ENCODE data around the gene CCDC34. TPM values are rescaled to one million over a fixed set of nuclear protein-coding genes. Genes with fewer than 3 reads are reported as not detected.

The CCDC34 gene
- total RNA-seq, 1 experiment from 2014 or later: 18.7 TPM

DNA sequence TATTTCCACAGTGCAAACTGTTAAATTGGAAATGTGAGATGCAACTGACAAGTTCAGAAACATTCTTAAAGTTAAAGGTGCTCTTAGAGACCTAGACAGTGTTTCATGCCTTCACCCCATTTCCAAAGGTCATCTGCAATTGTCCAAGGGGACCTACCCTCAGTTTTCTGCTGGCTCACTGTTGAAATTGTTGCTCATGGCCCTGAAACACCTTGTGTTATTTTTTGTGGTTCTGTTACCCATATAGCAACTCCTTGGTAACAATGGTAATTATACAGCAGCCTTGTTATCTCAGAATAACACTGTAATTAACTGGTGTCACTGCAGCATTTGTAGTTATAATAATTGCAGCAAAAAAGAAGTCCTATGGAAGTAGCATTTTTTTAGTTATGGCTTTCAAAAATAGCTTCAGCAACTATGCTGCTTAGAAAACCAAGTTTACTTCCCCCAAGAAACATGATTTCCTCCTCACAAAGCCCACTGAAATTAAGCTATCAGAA is 49.2 kb upstream of the CCDC34 start:
- H3K9ac ChIP-seq (ENCODE audit: low read length): no peak overlapping the region

DNA sequence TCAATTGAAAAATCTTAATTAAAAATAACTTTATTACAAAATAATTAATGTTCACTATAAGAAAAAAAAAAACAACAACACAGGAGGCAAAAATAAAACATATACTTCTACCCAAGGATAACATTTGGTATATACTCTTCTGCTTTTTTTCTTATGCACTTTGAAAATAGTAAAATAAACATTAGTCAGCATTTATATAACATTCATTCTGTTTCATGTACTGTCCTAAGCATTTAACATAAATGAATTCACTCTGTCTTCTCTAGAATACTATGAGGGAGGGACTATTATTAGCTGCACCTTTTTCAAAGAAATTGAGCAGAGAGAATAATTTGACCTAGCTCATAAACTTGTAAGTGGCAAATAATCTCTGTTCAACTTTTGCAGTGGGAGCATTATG is 48.3 kb upstream of the CCDC34 start:
- no peaks in the 10 kb centered on the region for H3K9me2 ChIP-seq (ENCODE audit: insufficient read depth)
- no peak for DNase-seq (ENCODE audit: low read depth, low spot score)
- H3K79me2 ChIP-seq (ENCODE audit: insufficient read depth, low read length): no peaks in the 10 kb centered on the region
- intact Hi-C loops (cut with micrococcal nuclease): no loop called here
- no peak overlapping the region for H3K4me3 ChIP-seq (replicated peaks in 1 of 2; ENCODE audit: low read depth in 1 of 2, low read length in 2 of 2)
- POLR2A ChIA-PET: no interaction called here
- no peaks in the 10 kb centered on the region for H3K36me3 ChIP-seq (ENCODE audit: control insufficient read depth in 1 of 2, insufficient read depth in 2 of 2, low read length in 2 of 2)
- no peaks in the 10 kb centered on the region for H4K20me1 ChIP-seq (ENCODE audit: insufficient read depth)
- H3K4me2 ChIP-seq (ENCODE audit: low read length): no peak overlapping the region
- CTCF ChIA-PET: no interaction called here
- no peak overlapping the region for H3K27ac ChIP-seq (ENCODE audit: low read depth, low read length)
- no peaks in the 10 kb centered on the region for H3K4me1 ChIP-seq (ENCODE audit: control insufficient read depth in 1 of 2, insufficient read depth in 2 of 2, low read length in 2 of 2)
- no peak overlapping the region for H3K9ac ChIP-seq (ENCODE audit: low read length)
- H3K9me3 ChIP-seq (ENCODE audit: control insufficient read depth in 1 of 2, insufficient read depth in 1 of 2, low read depth in 1 of 2, low read length in 2 of 2): no peaks in the 10 kb centered on the region
- RAD21 ChIA-PET (ENCODE audit: low non-redundant PET in 1 of 2, low total read pairs in 2 of 2, uncharacterized antibody in 2 of 2, unreplicated experiment in 2 of 2): no interaction called here
- TF ChIP-seq, protein P1, sequence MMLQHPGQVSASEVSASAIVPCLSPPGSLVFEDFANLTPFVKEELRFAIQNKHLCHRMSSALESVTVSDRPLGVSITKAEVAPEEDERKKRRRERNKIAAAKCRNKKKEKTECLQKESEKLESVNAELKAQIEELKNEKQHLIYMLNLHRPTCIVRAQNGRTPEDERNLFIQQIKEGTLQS (IDR thresholded peaks at IDR 0.05): no peak
- TF ChIP-seq SP1 (IDR thresholded peaks at IDR 0.05; ENCODE audit: low read depth): no peak
- TF ChIP-seq RAD21 (IDR thresholded peaks at IDR 0.05; ENCODE audit: low read depth): no peak
- TF ChIP-seq EGR1 (IDR thresholded peaks at IDR 0.05; ENCODE audit: low read depth): no peak
- no peak for TF ChIP-seq JUND (IDR thresholded peaks at IDR 0.05)
- TF ChIP-seq ZNF274 (IDR thresholded peaks at IDR 0.05; ENCODE audit: low read depth, low read length): no peak
- TF ChIP-seq POLR2AphosphoS5 (IDR thresholded peaks at IDR 0.05; ENCODE audit: low read depth, low read length): no peak
- TF ChIP-seq SIN3A (IDR thresholded peaks at IDR 0.05; ENCODE audit: low read depth): no peak
- no peak for TF ChIP-seq EZH2phosphoT487 (IDR thresholded peaks at IDR 0.05; ENCODE audit: borderline replicate concordance)
- no peak for TF ChIP-seq SRF (IDR thresholded peaks at IDR 0.05; ENCODE audit: low read depth)
- TF ChIP-seq, protein P2, sequence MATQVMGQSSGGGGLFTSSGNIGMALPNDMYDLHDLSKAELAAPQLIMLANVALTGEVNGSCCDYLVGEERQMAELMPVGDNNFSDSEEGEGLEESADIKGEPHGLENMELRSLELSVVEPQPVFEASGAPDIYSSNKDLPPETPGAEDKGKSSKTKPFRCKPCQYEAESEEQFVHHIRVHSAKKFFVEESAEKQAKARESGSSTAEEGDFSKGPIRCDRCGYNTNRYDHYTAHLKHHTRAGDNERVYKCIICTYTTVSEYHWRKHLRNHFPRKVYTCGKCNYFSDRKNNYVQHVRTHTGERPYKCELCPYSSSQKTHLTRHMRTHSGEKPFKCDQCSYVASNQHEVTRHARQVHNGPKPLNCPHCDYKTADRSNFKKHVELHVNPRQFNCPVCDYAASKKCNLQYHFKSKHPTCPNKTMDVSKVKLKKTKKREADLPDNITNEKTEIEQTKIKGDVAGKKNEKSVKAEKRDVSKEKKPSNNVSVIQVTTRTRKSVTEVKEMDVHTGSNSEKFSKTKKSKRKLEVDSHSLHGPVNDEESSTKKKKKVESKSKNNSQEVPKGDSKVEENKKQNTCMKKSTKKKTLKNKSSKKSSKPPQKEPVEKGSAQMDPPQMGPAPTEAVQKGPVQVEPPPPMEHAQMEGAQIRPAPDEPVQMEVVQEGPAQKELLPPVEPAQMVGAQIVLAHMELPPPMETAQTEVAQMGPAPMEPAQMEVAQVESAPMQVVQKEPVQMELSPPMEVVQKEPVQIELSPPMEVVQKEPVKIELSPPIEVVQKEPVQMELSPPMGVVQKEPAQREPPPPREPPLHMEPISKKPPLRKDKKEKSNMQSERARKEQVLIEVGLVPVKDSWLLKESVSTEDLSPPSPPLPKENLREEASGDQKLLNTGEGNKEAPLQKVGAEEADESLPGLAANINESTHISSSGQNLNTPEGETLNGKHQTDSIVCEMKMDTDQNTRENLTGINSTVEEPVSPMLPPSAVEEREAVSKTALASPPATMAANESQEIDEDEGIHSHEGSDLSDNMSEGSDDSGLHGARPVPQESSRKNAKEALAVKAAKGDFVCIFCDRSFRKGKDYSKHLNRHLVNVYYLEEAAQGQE (IDR thresholded peaks at IDR 0.05; ENCODE audit: low read depth): no peak
- TF ChIP-seq CBX3 (IDR thresholded peaks at IDR 0.05; ENCODE audit: low read depth): no peak
- no peak for TF ChIP-seq YY1 (IDR thresholded peaks at IDR 0.05; ENCODE audit: extremely low read depth, insufficient replicate concordance, low read depth, low read length)
- BruUV-seq (replicated peaks): no TSS peak
- H2AFZ ChIP-seq (ENCODE audit: low read depth, low read length, poor library complexity, severe bottlenecking): no peak overlapping the region
- no peaks in the 10 kb centered on the region for H3K27me3 ChIP-seq (ENCODE audit: insufficient read depth, low read length)
- ATAC-seq: no peak

More for the DNA sequence above, 49.2 kb upstream of the CCDC34 start:
- Histone ChIP-seq H3K4me3 (replicated peaks in 1 of 2; ENCODE audit: low read depth in 1 of 2, low read length in 2 of 2) (no peak overlapping the region), H3K27ac (ENCODE audit: low read depth, low read length) (no peak overlapping the region), H3K9me2 (ENCODE audit: insufficient read depth) (no peaks in the 10 kb centered on the region), H4K20me1 (ENCODE audit: insufficient read depth) (no peaks in the 10 kb centered on the region), H3K27me3 (ENCODE audit: insufficient read depth, low read length) (no peaks in the 10 kb centered on the region), H3K79me2 (ENCODE audit: insufficient read depth, low read length) (no peaks in the 10 kb centered on the region), H3K4me1 (ENCODE audit: control insufficient read depth in 1 of 2, insufficient read depth in 2 of 2, low read length in 2 of 2) (no peaks in the 10 kb centered on the region), H3K4me2 (ENCODE audit: low read length) (no peak overlapping the region), H3K9me3 (ENCODE audit: control insufficient read depth in 1 of 2, insufficient read depth in 1 of 2, low read depth in 1 of 2, low read length in 2 of 2) (no peaks in the 10 kb centered on the region), H2AFZ (ENCODE audit: low read depth, low read length, poor library complexity, severe bottlenecking) (no peak overlapping the region), H3K36me3 (ENCODE audit: control insufficient read depth in 1 of 2, insufficient read depth in 2 of 2, low read length in 2 of 2) (no peaks in the 10 kb centered on the region)
- ATAC-seq (no peak), DNase-seq (ENCODE audit: low read depth, low spot score) (no peak)
- TF ChIP-seq JUND (IDR thresholded peaks at IDR 0.05) (no peak), ZNF274 (IDR thresholded peaks at IDR 0.05; ENCODE audit: low read depth, low read length) (no peak), YY1 (IDR thresholded peaks at IDR 0.05; ENCODE audit: extremely low read depth, insufficient replicate concordance, low read depth, low read length) (no peak)
- ChIA-PET CTCF (no interaction called here), RAD21 (ENCODE audit: low non-redundant PET in 1 of 2, low total read pairs in 2 of 2, uncharacterized antibody in 2 of 2, unreplicated experiment in 2 of 2) (no interaction called here), POLR2A (no interaction called here)
- BruUV-seq (replicated peaks): no TSS peak
- intact Hi-C loops (cut with micrococcal nuclease): no loop called here

All from HCT116 (cell line).